K562 (cell line): Measurements from ENCODE around the gene PRDM2.

ENCODE experiments used
- ARID1B ChIP-seq: fragments of 450-650 bp; IDR thresholded peaks from 2 replicates; pipeline ENCODE4 v1.6.1; 2016; ENCODE audit warnings: antibody characterized with exemption, mild to moderate bottlenecking, inconsistent platforms
- ATF2 ChIP-seq: sonication (generic); formaldehyde crosslinking; IDR thresholded peaks from 2 replicates; pipeline ENCODE4 v1.8.1; 2022; ENCODE audit warnings: missing genetic modification reagents
- BACH1 ChIP-seq: fragments of 200-800 bp; sonication (Bioruptor generic); IDR thresholded peaks from 2 replicates; pipeline ENCODE4 v1.6.1; 2016; ENCODE audit warnings: missing genetic modification characterization, missing compliant biosample characterization
- FOXJ3 ChIP-seq: sonication (generic); formaldehyde crosslinking; IDR thresholded peaks from 2 replicates; pipeline ENCODE4 v1.4.0; 2020; ENCODE audit warnings: mild to moderate bottlenecking, missing genetic modification reagents
- NFE2L1 ChIP-seq: fragments of 450-650 bp; IDR thresholded peaks from 2 replicates; pipeline ENCODE4 v1.6.1; 2016; ENCODE audit warnings: missing genetic modification characterization, low read depth, mild to moderate bottlenecking, missing compliant biosample characterization, moderate library complexity, borderline replicate concordance
- SIN3A ChIP-seq, 2 experiments: fragments of 150-350 bp in 1 of 2; IDR thresholded peaks; 2 replicates each; pipeline ENCODE4 v1.6.1; 2011 to 2016; ENCODE audit warnings: borderline replicate concordance in 2 of 2, low read depth in 2 of 2, low read length in 2 of 2, mild to moderate bottlenecking in 2 of 2, moderate library complexity in 2 of 2; ENCODE audit not compliant: control insufficient read depth in 1 of 2
- SRF ChIP-seq, 2 experiments: fragments of 250-450, 450-650 bp in 1 of 2; sonication (Bioruptor Pico) in 1 of 2; sonication (generic) in 1 of 2; formaldehyde crosslinking; IDR thresholded peaks; 2 replicates each; pipeline versions ENCODE4 v1.5.0 to v1.5.1; 2020 to 2022; ENCODE audit warnings: mild to moderate bottlenecking in 1 of 2, missing genetic modification reagents in 1 of 2
- TCF7L2 ChIP-seq: fragments of 150-350 bp; IDR thresholded peaks from 2 replicates; pipeline ENCODE4 v1.6.1; 2016; ENCODE audit warnings: low read depth, mild to moderate bottlenecking, low read length, moderate library complexity
- ZBED1 ChIP-seq: IDR thresholded peaks from 2 replicates; pipeline ENCODE4 v1.6.1; 2014
- ZNF121 ChIP-seq: sonication (generic); formaldehyde crosslinking; conservative IDR thresholded peaks from 2 replicates; pipeline ENCODE4 v1.8.0; 2022; ENCODE audit warnings: missing genetic modification reagents
- ZNF696 ChIP-seq: fragments of 250-450 bp; sonication (Bioruptor Pico); conservative IDR thresholded peaks from 2 replicates; pipeline ENCODE4 v1.4.0; 2020; ENCODE audit warnings: mild to moderate bottlenecking, moderate library complexity
- TF ChIP-seq, protein P1 (sequence below), 3 experiments: IDR thresholded peaks in 2 of 3; conservative IDR thresholded peaks in 1 of 3; 2 replicates each; pipeline ENCODE4 v1.5.1; 2011 to 2012; ENCODE audit warnings: low read length in 3 of 3, mild to moderate bottlenecking in 3 of 3, control low read depth in 2 of 3, improper control_type of control experiment in 1 of 3, inconsistent platforms in 1 of 3, low read depth in 1 of 3, mixed read lengths in 1 of 3, moderate library complexity in 1 of 3; ENCODE audit not compliant: insufficient read depth in 2 of 3
- TF ChIP-seq, protein P2 (sequence below): fragments of 250-450 bp; sonication (Bioruptor Pico); IDR thresholded peaks from 2 replicates; pipeline ENCODE4 v1.5.0; 2022; ENCODE audit warnings: mild to moderate bottlenecking
- TF ChIP-seq, protein P3 (sequence below): sonication (generic); formaldehyde crosslinking; IDR thresholded peaks from 2 replicates; pipeline ENCODE4 v1.9.0; 2022; ENCODE audit warnings: mild to moderate bottlenecking, missing genetic modification reagents

DNA sequence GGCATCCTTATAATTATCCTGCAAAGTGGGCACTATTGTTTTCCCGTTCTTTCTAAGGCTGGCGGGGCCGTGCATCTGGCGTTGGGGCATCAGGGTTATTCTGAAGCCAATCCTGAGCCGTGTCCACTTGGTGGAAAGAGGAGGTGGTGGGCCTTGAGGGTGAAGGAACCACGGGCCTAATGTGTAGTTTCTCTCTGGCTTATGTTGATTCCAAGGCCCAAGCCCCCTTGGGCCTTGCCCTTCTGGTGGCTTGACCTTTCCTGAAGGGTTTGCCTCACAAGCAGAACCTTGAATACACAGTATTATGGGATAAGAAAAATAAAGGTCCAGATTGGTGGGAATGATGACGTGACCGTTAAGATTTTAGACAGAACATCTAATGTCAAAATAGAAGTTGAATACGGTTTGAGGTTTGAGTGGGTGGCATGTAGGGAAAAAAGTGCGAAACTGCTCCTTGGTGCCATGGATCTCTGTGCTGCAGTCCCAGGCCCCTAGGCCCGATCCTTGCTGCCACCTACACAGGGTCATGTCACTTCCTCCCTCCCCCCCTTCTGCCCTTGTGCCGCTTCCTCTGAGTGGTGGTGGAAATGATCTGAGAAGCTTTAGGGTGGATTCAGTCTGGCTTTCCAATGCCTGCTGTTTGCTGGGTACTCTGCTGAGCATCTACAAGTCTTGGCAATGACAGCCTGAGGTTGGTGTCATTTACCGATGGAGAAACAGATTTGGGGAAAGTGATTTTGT lies 90.5 kb downstream of the PRDM2 start:
- TF ChIP-seq BACH1 (tag) (no peak), FOXJ3 (no peak), ATF2 (CRISPR knock-in tag) (no peak), ZNF121 (CRISPR knock-in tag) (no peak), SRF (CRISPR knock-in tag; IDR thresholded peaks at IDR 0.05) (no peak), SIN3A (IDR thresholded peaks at IDR 0.05; ENCODE audit: borderline replicate concordance in 2 of 2, control insufficient read depth in 1 of 2, low read depth in 2 of 2, low read length in 2 of 2) (no peak), NFE2L1 (tag) (no peak), TCF7L2 (no peak), ZBED1 (no peak), ARID1B (no peak), ZNF696 (CRISPR knock-in tag) (no peak)
- TF ChIP-seq, protein P1, sequence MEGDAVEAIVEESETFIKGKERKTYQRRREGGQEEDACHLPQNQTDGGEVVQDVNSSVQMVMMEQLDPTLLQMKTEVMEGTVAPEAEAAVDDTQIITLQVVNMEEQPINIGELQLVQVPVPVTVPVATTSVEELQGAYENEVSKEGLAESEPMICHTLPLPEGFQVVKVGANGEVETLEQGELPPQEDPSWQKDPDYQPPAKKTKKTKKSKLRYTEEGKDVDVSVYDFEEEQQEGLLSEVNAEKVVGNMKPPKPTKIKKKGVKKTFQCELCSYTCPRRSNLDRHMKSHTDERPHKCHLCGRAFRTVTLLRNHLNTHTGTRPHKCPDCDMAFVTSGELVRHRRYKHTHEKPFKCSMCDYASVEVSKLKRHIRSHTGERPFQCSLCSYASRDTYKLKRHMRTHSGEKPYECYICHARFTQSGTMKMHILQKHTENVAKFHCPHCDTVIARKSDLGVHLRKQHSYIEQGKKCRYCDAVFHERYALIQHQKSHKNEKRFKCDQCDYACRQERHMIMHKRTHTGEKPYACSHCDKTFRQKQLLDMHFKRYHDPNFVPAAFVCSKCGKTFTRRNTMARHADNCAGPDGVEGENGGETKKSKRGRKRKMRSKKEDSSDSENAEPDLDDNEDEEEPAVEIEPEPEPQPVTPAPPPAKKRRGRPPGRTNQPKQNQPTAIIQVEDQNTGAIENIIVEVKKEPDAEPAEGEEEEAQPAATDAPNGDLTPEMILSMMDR (IDR thresholded peaks at IDR 0.05 in 2 of 3, conservative IDR thresholded peaks at IDR 0.05 in 1 of 3; ENCODE audit: insufficient read depth in 2 of 3, low read depth in 1 of 3, low read length in 3 of 3): no peak
- TF ChIP-seq, protein P2, sequence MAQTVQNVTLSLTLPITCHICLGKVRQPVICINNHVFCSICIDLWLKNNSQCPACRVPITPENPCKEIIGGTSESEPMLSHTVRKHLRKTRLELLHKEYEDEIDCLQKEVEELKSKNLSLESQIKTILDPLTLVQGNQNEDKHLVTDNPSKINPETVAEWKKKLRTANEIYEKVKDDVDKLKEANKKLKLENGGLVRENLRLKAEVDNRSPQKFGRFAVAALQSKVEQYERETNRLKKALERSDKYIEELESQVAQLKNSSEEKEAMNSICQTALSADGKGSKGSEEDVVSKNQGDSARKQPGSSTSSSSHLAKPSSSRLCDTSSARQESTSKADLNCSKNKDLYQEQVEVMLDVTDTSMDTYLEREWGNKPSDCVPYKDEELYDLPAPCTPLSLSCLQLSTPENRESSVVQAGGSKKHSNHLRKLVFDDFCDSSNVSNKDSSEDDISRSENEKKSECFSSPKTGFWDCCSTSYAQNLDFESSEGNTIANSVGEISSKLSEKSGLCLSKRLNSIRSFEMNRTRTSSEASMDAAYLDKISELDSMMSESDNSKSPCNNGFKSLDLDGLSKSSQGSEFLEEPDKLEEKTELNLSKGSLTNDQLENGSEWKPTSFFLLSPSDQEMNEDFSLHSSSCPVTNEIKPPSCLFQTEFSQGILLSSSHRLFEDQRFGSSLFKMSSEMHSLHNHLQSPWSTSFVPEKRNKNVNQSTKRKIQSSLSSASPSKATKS (CRISPR knock-in tag): no peak
- TF ChIP-seq, protein P3, sequence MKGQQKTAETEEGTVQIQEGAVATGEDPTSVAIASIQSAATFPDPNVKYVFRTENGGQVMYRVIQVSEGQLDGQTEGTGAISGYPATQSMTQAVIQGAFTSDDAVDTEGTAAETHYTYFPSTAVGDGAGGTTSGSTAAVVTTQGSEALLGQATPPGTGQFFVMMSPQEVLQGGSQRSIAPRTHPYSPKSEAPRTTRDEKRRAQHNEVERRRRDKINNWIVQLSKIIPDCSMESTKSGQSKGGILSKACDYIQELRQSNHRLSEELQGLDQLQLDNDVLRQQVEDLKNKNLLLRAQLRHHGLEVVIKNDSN: no peak
